HG03378 (cell line): Measurements from ENCODE around the gene NOTCH2.

Experiments
- ATAC-seq: cut with Tn5 transposase; IDR thresholded peaks from one replicate; pipeline ENCODE4 v1.9.1; 2021; ENCODE audit warnings: mild to moderate bottlenecking, moderate library complexity; ENCODE audit not compliant: unreplicated experiment

Gene NOTCH2

DNA sequence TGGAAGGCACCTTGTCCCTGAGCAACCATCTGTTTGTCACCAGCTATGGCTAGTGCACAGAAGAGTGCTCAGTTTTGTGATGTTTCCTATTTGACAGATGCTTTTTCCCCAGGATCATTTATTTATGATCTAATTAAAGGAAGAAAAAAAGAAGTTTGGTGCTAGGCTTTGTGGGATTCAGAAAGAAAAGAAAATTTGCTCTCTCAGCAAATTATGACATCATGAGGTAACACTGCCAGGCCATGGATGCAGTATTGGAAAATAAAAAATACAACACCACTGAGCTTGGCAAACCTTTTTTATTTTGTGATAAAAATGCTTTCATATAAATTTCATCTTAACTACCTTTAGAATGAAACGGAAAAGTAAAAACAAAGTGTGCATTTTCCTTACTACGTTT lies 157.7 kb downstream of the NOTCH2 start:
- ATAC-seq = no peak

- no peak for ATAC-seq
Measured at GRCh38 chr1:119910618-119911017, 158.8 kb downstream of the NOTCH2 start.

- no peak for ATAC-seq
Measured at GRCh38 chr1:119909890-119910596, 159.4 kb downstream of the NOTCH2 start.

- no peak for ATAC-seq
Measured at GRCh38 chr1:119908661-119909060, 160.8 kb downstream of the NOTCH2 start.

DNA sequence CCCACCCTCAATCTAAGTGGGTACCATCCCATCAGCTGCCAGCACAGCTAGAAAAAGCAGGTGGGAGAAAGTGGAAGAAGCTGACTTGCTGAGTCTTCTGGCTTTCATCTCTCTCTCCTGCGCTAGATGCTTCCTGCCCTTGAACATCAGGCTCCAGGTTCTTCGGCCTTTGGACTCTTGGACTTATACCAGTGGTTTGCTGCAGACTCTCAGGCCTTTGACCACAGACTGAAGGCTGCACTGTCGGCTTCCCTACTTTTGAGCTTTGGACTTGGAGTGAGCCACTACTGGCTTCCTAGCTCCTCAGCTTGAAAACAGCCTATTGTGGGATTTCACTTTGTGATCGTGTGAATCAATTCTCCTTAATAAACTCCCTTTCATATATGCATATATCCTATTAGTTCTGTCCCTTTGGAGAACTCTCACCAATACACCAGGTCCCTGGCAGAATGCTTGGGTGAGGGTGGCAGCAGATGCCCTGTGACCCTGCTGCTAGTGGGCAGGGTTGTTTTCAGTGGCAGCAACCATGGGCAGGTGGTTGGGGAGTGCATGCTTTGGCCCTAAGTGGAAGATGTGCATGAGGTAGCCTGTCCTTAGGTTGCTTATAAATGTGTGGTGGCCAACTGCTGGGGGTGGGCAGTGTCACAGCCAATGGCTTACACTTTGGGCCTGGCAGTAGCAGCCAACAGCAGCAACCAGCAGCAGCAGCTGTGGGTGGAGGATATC lies 162.4 kb downstream of the NOTCH2 start:
- ATAC-seq = no peak

- ATAC-seq = no peak
Measured at GRCh38 chr1:119903443-119903835, 166.0 kb downstream of the NOTCH2 start.

GRCh38 chr1:119902775-119903442 lies 166.6 kb downstream of the NOTCH2 start:
- ATAC-seq = no peak

DNA sequence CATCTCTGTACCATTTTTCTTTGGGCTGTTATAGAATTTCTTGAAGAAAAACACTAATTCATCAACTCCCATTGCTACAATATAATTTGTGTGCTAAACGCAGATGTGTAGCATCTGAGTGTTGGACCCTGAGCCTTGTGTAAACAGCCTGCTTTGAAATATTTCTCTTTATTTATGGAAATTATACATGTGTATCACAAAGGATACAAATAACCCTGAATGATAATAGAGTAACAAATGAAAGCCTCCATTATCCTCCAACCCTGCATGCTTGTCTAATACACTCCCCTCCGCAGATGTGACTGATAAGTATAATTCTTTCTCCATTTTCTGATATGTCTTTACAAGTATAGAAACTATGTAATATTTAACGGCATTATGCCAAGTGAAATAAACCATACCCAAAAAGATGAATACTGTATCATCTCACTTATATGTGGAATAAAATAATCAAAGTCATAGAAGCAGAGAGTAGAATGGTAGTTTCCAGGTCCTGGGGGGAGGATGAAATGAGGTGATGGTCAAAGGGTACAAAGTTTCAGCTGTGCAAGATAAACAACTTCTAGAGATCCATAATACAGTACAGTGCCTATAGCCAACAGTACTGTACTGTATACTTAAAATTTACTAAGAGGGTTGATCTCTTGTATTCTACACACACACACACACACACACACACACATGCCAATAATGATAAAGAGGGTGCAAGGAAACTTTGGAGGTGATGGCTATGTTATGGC lies 170.3 kb downstream of the NOTCH2 start:
- ATAC-seq = no peak

GRCh38 chr1:119898530-119898929 lies 170.9 kb downstream of the NOTCH2 start:
- no peak for ATAC-seq

- no peak for ATAC-seq
Measured at GRCh38 chr1:119896303-119896702, 173.2 kb downstream of the NOTCH2 start, which contains the start of gene ADAM30. Gene ADAM30 (minus strand): TSS chr1:119896515. CDS start chr1:119896336, 179 bp downstream.

DNA sequence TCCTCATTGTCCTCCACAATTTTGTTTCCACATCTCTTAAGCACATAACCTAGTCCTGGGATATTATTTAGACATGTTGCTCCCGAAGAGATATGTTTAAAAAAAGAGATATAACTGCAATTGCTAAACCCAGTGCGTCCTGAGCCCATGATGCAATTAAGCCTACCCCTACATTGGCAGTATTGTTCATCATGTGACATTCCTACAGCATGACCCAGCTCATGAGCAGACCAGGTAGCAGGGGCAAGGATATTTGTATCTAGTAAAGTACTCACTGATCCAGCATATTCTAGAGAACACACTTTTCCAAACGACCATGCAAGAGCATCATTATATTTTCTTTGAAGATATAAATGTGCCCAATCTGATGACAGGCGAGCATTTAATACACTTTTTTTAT lies 174.4 kb downstream of the NOTCH2 start:
- ATAC-seq = no peak

- ATAC-seq = no peak
Measured at GRCh38 chr1:119893827-119894700, 175.4 kb downstream of the NOTCH2 start.

DNA sequence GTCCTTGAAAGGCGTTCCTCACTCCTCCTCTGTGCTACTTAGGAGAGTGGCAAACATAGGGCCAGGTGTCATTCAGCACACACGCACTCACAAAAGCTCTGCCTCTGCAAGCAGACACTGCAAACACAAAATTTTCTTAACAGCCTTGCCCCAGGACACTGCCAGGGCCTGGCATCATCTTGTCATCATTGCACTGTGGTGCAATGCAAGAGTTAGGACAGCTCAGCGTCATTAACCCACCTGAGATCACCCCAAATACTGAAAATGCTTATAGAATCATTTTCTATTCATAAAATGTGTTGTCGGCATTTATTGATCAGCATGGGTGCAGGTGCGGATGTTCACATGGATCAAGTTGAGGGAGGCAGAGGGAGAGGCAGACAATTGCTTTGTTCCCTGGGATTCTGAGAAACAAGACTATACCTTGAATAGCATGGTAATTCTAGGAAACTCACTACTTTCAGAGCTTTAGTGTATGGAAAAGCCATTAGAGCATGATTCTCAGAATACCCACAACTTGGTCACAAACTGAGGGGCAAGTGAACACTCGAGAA lies 176.1 kb downstream of the NOTCH2 start:
- no peak for ATAC-seq

- no peak for ATAC-seq
Measured at GRCh38 chr1:119891386-119891785, 178.1 kb downstream of the NOTCH2 start.

DNA sequence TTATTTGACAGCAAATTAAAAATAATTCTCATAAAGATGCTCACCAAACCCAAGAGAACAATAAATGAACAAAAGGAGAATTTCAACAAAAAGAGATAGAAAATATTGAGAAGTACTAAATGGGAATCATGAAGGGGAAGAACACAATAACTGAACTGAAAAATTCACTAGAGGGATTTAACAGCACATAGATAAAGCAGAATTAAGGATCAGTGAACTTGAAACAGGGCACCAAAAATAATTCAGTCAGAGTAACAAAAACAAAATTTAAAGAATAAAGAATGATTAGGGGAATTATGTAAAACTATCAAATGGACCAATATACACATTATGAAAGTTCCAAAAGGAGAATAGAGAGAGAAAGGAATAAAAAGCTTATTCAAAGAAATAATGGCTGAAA lies 181.0 kb downstream of the NOTCH2 start:
- no peak for ATAC-seq

DNA sequence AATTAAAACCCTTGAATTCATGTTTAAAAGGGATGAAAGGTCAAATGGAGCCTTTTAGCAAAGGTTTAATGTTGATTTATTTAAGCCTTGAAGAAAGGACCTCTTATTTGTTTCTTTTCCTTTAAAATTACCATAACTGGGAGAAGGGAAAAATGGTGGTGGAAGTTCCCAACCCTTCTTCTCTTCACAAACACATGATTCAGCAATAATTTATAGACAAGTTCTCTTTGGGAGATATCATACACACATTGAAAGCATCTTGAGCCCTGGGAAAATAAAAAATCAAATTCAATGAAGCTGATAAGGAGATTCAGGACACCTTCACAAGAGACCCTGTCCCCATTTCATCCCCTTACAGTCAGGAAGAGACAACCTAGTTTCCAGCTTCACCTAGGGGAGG lies 182.0 kb downstream of the NOTCH2 start:
- no peak for ATAC-seq

- no peak for ATAC-seq
Measured at GRCh38 chr1:119885903-119886783, 183.3 kb downstream of the NOTCH2 start.

- ATAC-seq = no peak
Measured at GRCh38 chr1:119884711-119885110, 184.8 kb downstream of the NOTCH2 start.

DNA sequence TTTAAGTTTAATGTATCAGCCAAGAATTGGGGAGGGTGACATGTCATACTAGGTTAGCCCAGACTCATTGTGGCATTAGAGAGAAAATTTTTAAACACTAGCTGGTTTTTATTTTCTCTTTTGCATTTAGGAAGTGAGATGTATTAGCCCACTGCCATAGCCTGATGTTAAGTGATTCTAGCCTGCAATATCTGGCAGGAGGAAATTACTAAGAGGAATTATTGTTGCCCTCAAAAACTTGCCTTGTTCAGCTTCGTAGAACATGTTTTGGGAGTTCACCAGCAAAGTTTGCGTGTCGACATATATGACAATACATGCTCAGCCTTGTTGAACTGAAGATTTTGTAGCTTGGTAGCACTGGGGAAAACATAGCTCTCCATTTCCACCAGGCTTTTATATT lies 185.6 kb downstream of the NOTCH2 start:
- no peak for ATAC-seq
